ENCODE results near the gene LRFN3. TPM values are rescaled to one million over a fixed set of nuclear protein-coding genes. Genes with fewer than 3 reads are reported as not detected.

The LRFN3 gene
- total RNA-seq, 1 donor from 2014 or later = 21.0 TPM

DNA sequence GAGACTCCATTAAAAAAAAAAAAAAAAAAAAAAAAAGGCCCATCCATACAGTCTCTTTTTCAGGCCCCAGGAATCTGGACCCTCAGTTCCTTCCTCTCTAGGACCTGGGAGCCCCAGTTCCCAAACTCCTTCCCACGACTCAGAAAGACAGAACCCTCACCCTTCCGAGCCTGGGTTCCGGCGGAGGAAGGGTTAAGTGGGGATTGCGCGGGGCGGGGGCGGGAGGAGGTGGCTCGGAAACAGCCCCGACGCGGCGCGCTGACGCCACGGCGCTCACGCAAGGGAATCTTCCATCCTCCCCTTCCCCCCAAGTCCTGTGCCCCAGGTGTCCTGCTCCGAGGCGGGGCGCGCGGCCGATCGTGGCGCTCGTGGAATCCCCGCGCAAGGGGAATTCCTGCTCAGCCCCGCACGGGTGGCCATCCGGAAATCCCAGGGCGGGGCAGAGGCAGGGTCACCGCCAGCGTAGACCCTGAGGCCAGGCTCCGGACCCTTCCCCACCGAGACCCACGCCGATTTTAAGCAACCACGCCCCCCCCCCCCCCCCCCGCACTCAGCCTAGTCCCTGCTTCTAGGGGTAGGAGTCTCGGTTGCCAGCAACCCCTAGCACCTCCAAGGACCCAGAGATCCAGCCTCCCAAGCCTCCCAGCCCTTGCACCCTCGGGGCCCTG lies 36.5 kb upstream of the LRFN3 start:
- Mint-ChIP-seq H3K4me1 (ENCODE audit: low read depth) (peaks cover 34% of the 10 kb centered on the region), H3K4me3 (ENCODE audit: unreplicated experiment) (peak overlapping the region; percentile 90), H3K36me3 (ENCODE audit: low read depth) (peaks cover 1% of the 10 kb centered on the region), H3K27me3 (ENCODE audit: low read depth) (no peaks in the 10 kb centered on the region), H3K27ac (ENCODE audit: unreplicated experiment) (peak overlapping the region; percentile 95), H3K9me3 (ENCODE audit: low read depth) (no peaks in the 10 kb centered on the region)
- no peak for DNase-seq (ENCODE audit: low spot score)
- TF ChIP-seq, protein P1, sequence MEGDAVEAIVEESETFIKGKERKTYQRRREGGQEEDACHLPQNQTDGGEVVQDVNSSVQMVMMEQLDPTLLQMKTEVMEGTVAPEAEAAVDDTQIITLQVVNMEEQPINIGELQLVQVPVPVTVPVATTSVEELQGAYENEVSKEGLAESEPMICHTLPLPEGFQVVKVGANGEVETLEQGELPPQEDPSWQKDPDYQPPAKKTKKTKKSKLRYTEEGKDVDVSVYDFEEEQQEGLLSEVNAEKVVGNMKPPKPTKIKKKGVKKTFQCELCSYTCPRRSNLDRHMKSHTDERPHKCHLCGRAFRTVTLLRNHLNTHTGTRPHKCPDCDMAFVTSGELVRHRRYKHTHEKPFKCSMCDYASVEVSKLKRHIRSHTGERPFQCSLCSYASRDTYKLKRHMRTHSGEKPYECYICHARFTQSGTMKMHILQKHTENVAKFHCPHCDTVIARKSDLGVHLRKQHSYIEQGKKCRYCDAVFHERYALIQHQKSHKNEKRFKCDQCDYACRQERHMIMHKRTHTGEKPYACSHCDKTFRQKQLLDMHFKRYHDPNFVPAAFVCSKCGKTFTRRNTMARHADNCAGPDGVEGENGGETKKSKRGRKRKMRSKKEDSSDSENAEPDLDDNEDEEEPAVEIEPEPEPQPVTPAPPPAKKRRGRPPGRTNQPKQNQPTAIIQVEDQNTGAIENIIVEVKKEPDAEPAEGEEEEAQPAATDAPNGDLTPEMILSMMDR (IDR thresholded peaks at IDR 0.05) = no peak

DNA sequence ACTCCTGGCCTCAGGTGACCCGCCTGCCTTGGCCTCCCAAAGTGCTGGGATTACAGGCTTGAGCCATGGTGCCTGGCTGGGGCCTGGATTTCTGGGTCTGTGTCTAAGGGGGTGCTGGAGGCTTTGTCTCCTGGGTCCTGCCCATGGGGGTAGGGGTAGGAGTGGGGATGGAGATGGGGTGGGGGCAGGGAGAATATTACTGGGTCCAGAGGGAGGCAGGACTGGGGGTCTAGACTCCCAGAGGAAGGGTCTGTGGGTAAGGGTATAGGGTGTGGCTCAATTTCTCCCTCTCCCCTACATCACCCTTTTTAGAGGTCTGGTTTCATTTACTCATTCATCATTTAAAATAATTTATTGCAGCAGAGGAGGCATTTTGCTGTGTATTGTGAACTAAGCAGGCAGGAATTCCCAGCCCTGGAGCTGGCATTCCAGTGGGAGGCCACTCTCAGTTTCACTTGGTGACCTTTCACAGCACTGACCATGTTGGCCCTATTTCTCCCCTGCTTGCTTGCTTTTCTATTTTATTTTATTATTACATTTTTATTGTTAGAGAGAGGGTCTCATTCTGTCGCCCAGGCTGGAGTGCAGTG lies 35.0 kb upstream of the LRFN3 start:
- Mint-ChIP-seq H3K27ac (ENCODE audit: unreplicated experiment) (peak overlapping the region; percentile 85), H3K4me1 (ENCODE audit: low read depth) (peaks cover 34% of the 10 kb centered on the region), H3K27me3 (ENCODE audit: low read depth) (no peaks in the 10 kb centered on the region), H3K9me3 (ENCODE audit: low read depth) (no peaks in the 10 kb centered on the region), H3K4me3 (ENCODE audit: unreplicated experiment) (peak overlapping the region; percentile 90), H3K36me3 (ENCODE audit: low read depth) (no peaks in the 10 kb centered on the region)
- DNase-seq (ENCODE audit: low spot score) = no peak
- TF ChIP-seq, protein P1 (IDR thresholded peaks at IDR 0.05) = no peak

DNA sequence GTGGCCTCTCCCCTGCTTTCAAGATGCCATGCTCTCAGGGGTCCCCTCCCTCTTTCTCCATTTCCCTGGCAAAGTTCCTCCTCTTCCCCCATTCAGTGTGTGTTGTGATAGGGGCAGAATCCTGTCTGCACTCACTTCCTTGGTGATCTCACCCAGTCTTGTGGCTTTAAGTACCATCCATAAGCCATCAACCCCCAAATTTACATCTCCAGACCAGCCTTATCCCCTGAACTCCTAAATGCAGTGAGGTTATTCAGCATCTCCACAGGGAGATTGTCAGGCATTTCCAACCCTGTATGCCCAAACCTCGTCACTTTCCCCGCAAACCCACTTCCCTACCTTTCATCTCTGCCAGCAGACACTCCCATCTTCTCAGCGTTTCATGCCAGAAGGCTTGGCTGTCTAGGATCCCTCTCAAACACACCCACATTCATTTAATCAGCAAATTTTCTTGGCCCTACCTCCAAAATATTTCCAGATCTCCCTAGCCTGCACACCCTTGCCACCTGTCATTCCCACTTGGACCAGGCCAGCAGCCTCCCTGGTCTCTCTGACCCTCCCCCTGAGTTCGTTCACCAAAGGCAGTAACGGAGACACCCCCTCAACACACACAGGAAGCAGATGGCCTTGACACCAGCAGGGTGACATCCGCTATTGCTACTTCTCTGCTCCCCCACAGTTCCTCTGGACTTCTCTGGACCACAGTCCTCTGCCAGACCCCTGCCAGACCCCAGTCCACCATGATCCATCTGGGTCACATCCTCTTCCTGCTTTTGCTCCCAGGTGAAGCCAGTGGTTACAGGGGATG lies 34.1 kb upstream of the LRFN3 start, which contains the start of gene HCST:
Gene HCST (plus strand): TSS at position 676 of the 808 bp plus-strand sequence. CDS start 65 bp downstream, at position 741.
- Mint-ChIP-seq H3K27me3 (ENCODE audit: low read depth) (no peaks in the 10 kb centered on the region), H3K4me1 (ENCODE audit: low read depth) (peaks cover 34% of the 10 kb centered on the region), H3K9me3 (ENCODE audit: low read depth) (no peaks in the 10 kb centered on the region), H3K36me3 (ENCODE audit: low read depth) (no peaks in the 10 kb centered on the region), H3K4me3 (ENCODE audit: unreplicated experiment) (peak within 1 kb of the TSS; percentile 53), H3K27ac (ENCODE audit: unreplicated experiment) (peak within 1 kb of the TSS; percentile 14)
- no peak for DNase-seq (ENCODE audit: low spot score)
- TF ChIP-seq, protein P1 (IDR thresholded peaks at IDR 0.05) = no peak

DNA sequence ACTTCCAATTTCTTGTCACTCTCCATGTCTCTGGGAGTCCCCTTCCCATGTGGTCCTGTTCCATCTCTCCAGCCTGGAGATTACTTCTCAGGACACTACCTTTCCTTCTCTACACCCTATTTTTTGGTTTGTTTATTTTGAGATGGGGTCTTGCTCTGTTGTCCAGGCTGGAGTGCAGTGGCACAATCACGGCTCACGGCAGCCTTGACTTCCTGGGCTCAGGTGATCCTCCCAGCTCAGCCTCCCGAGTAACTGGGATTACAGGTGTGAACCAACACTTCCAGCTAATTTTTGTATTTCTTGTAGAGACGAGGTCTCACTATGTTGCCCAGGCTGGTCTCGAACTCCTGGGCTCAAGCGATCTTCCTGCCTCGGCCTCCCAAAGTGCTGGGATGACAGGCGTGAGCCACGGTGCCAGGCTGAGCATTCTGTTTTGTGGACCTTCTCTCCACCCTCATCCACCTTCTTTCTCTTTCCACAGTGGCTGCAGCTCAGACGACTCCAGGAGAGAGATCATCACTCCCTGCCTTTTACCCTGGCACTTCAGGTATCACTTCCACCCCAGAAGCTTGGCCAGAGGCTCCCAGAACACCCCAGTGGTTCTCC lies 33.2 kb upstream of the LRFN3 start:
- H3K27ac Mint-ChIP-seq (ENCODE audit: unreplicated experiment) = no peak overlapping the region
- TF ChIP-seq, protein P1 (IDR thresholded peaks at IDR 0.05) = no peak
- H3K36me3 Mint-ChIP-seq (ENCODE audit: low read depth) = no peaks in the 10 kb centered on the region
- peaks cover 34% of the 10 kb centered on the region for H3K4me1 Mint-ChIP-seq (ENCODE audit: low read depth)
- no peaks in the 10 kb centered on the region for H3K27me3 Mint-ChIP-seq (ENCODE audit: low read depth)
- H3K4me3 Mint-ChIP-seq (ENCODE audit: unreplicated experiment) = peak overlapping the region; percentile 53
- H3K9me3 Mint-ChIP-seq (ENCODE audit: low read depth) = no peaks in the 10 kb centered on the region
- DNase-seq (ENCODE audit: low spot score) = no peak
